ENCODE measurements around the gene LAMC3. TPM values are rescaled to one million over a fixed set of nuclear protein-coding genes. Genes with fewer than 3 reads are reported as not detected.

The LAMC3 gene
- polyA plus RNA-seq, 1 of the 3 experiments (the other 2 are of a cell fraction) = 0.07 TPM

- Histone ChIP-seq H3K4me1 (ENCODE audit: control insufficient read depth in 1 of 2, insufficient read depth in 2 of 2, low read depth in 1 of 2, low read length in 1 of 2) (peaks cover 0 to 24% of the 10 kb centered on the region in 2 experiments; a peak in 1 of 4 replicates), H3K79me2 (ENCODE audit: insufficient read depth) (no peaks in the 10 kb centered on the region), H3K4me2 (no peak overlapping the region), H3K9ac (no peak overlapping the region), H4K20me1 (ENCODE audit: insufficient read depth) (no peaks in the 10 kb centered on the region), H3K9me3 (no peaks in the 10 kb centered on the region), H3K9me2 (no peaks in the 10 kb centered on the region), H2AFZ (ENCODE audit: low read depth) (no peak overlapping the region), H3K36me3 (replicated peaks in 1 of 2; ENCODE audit: control insufficient read depth in 1 of 2, insufficient read depth in 2 of 2, low read length in 1 of 2) (no peaks in the 10 kb centered on the region), H3F3A (replicated peaks; ENCODE audit: insufficient read depth) (no peaks in the 10 kb centered on the region), H3K4me3 (ENCODE audit: low read depth in 2 of 2, low read length in 1 of 2) (no peak overlapping the region), H3K27ac (ENCODE audit: low read depth in 2 of 2, low read length in 1 of 2) (no peak overlapping the region), H3K27me3 (ENCODE audit: insufficient read depth) (peaks cover 18% of the 10 kb centered on the region)
- no peak for TF ChIP-seq SMC3 (IDR thresholded peaks at IDR 0.05; ENCODE audit: low read depth, low read length)
- TF ChIP-seq RAD21 (IDR thresholded peaks at IDR 0.05; ENCODE audit: low read length) = no peak
- no peak for TF ChIP-seq REST (IDR thresholded peaks at IDR 0.05; ENCODE audit: low read depth, low read length)
- TF ChIP-seq RFX5 (IDR thresholded peaks at IDR 0.05; ENCODE audit: low read length) = no peak
- TF ChIP-seq USF1 (IDR thresholded peaks at IDR 0.05; ENCODE audit: borderline replicate concordance, low read depth) = no peak
- no peak for TF ChIP-seq GATA2 (CRISPR knock-in tag; IDR thresholded peaks at IDR 0.05)
- no peak for TF ChIP-seq TEAD4 (IDR thresholded peaks at IDR 0.05; ENCODE audit: borderline replicate concordance, insufficient read depth)
- TF ChIP-seq TCF12 (IDR thresholded peaks at IDR 0.05) = no peak
- TF ChIP-seq ELF1 (IDR thresholded peaks at IDR 0.05) = no peak
- TF ChIP-seq CHD2 (IDR thresholded peaks at IDR 0.05; ENCODE audit: low read length, partially characterized antibody) = no peak
- TF ChIP-seq FOXM1 (IDR thresholded peaks at IDR 0.05; ENCODE audit: low read depth) = no peak
- no peak for TF ChIP-seq USF2 (IDR thresholded peaks at IDR 0.05; ENCODE audit: borderline replicate concordance, low read depth, low read length)
- DNase-seq = no peak
- ChIA-PET CTCF (interaction anchor here (1.2 to 3.2 kb wide), 3 partner anchors 13 to 46 kb away, joined by 3 to 15 read pairs (median 4); no protein-coding TSS in a partner anchor), POLR2A (no interaction called here)
- WGBS (ENCODE audit: low lambda C conversion rate) = 57% methylated on average over 4 of the region's 6 CpGs
Observed at GRCh38 chr9:131092030-131092429, 83.1 kb downstream of the LAMC3 start.

Data from SK-N-SH (cell line).